Femur (tissue), 1 donor: ENCODE data around the gene FAF2.
"Not testable (repeated sequence)": the region's sequence is repeated elsewhere in the genome, so short reads cannot be mapped to it uniquely, and the experiment has no call there.

Source experiments
- DNase-seq: peaks from one replicate; pipeline ENCODE4 v3.0.0-alpha.2; 2017

Gene FAF2

GRCh38 chr5:176447978-176448608 is at the start of gene FAF2:
Gene FAF2, plus strand, starts transcription at chr5:176448385. Its CDS starts 23 bp downstream, at chr5:176448408.
- DNase-seq = peak; percentile 99

GRCh38 chr5:176400382-176401156 is 47.6 kb upstream of the FAF2 start:
- DNase-seq = no peak

GRCh38 chr5:176401281-176402205 is 46.6 kb upstream of the FAF2 start:
- no peak for DNase-seq

GRCh38 chr5:176405656-176406435 is 42.3 kb upstream of the FAF2 start:
- no peak for DNase-seq

- DNase-seq = no peak
Observed at GRCh38 chr5:176406436-176407052, 41.6 kb upstream of the FAF2 start.

- no peak for DNase-seq
Observed at GRCh38 chr5:176407456-176408251, 40.5 kb upstream of the FAF2 start.

- DNase-seq = not testable (repeated sequence)
Observed at GRCh38 chr5:176408252-176408573, 40.0 kb upstream of the FAF2 start.

- DNase-seq = no peak
Observed at GRCh38 chr5:176408590-176408989, 39.6 kb upstream of the FAF2 start.

GRCh38 chr5:176409765-176410164 is 38.4 kb upstream of the FAF2 start:
- no peak for DNase-seq

GRCh38 chr5:176410486-176411180 is 37.6 kb upstream of the FAF2 start:
- no peak for DNase-seq

- no peak for DNase-seq
Observed at GRCh38 chr5:176412517-176413254, 35.5 kb upstream of the FAF2 start.

GRCh38 chr5:176413255-176413565 is 35.0 kb upstream of the FAF2 start:
- no peak for DNase-seq

- no peak for DNase-seq
Observed at GRCh38 chr5:176413709-176414191, 34.4 kb upstream of the FAF2 start.

- no peak for DNase-seq
Observed at GRCh38 chr5:176414704-176415103, 33.5 kb upstream of the FAF2 start.

GRCh38 chr5:176415240-176415951 is 32.8 kb upstream of the FAF2 start:
- no peak for DNase-seq

GRCh38 chr5:176415952-176416924 is 31.9 kb upstream of the FAF2 start, which contains the start of gene CLTB:
Gene CLTB, minus strand, starts transcription at chr5:176416539. Its CDS starts 176 bp downstream, at chr5:176416363.
- peak; percentile 93 for DNase-seq

GRCh38 chr5:176416965-176417364 is 31.2 kb upstream of the FAF2 start:
- no peak for DNase-seq

- no peak for DNase-seq
Observed at GRCh38 chr5:176418251-176418650, 29.9 kb upstream of the FAF2 start.
